Activated CD8-positive, alpha-beta memory T cell treated with anti-CD3 and anti-CD28 coated beads for 48 hours (primary cell): Measurements from ENCODE around the gene HDAC9.

Experiments
- DNase-seq, 3 experiments: peaks; one replicate each; pipeline ENCODE4 v3.0.0-alpha.2; 2020; ENCODE audit warnings: low read depth in 2 of 3, low spot score in 2 of 3

Gene HDAC9

GRCh38 chr7:18873734-18874336 is 378.3 kb downstream of the HDAC9 start:
- no peak for DNase-seq

GRCh38 chr7:18874880-18875279 is 379.3 kb downstream of the HDAC9 start:
- DNase-seq: no peak

GRCh38 chr7:18877874-18878273 is 382.3 kb downstream of the HDAC9 start:
- no peak for DNase-seq

GRCh38 chr7:18886832-18887231 is 391.3 kb downstream of the HDAC9 start:
- no peak for DNase-seq

- DNase-seq: no peak
These were observed 393.9 kb downstream of the HDAC9 start for GRCh38 chr7:18889436-18889835.

- DNase-seq: no peak
These were observed 394.6 kb downstream of the HDAC9 start for GRCh38 chr7:18890134-18890533.

- no peak for DNase-seq
These were observed 395.5 kb downstream of the HDAC9 start for GRCh38 chr7:18890885-18891621.

- DNase-seq: no peak
These were observed 397.6 kb downstream of the HDAC9 start for GRCh38 chr7:18893156-18893555.

GRCh38 chr7:18894155-18894554 is 398.6 kb downstream of the HDAC9 start:
- DNase-seq: no peak

GRCh38 chr7:18895456-18895855 is 399.9 kb downstream of the HDAC9 start:
- no peak for DNase-seq

- no peak for DNase-seq
These were observed 400.9 kb downstream of the HDAC9 start for GRCh38 chr7:18896343-18896975.

GRCh38 chr7:18900236-18900635 is 404.7 kb downstream of the HDAC9 start:
- no peak for DNase-seq

- DNase-seq: no peak
These were observed 405.3 kb downstream of the HDAC9 start for GRCh38 chr7:18900803-18901202.

- DNase-seq: no peak
These were observed 405.8 kb downstream of the HDAC9 start for GRCh38 chr7:18901351-18901750.

GRCh38 chr7:18901982-18902421 is 406.5 kb downstream of the HDAC9 start:
- no peak for DNase-seq

- no peak for DNase-seq
These were observed 407.3 kb downstream of the HDAC9 start for GRCh38 chr7:18902892-18903291.

GRCh38 chr7:18903695-18904094 is 408.1 kb downstream of the HDAC9 start:
- no peak for DNase-seq

- DNase-seq: no peak
These were observed 409.9 kb downstream of the HDAC9 start for GRCh38 chr7:18905316-18905943.

GRCh38 chr7:18906901-18907300 is 411.4 kb downstream of the HDAC9 start:
- DNase-seq: no peak

GRCh38 chr7:18913106-18913505 is 417.6 kb downstream of the HDAC9 start:
- no peak for DNase-seq

GRCh38 chr7:18916826-18917225 is 421.3 kb downstream of the HDAC9 start:
- DNase-seq: no peak

GRCh38 chr7:18927134-18927533 is 431.6 kb downstream of the HDAC9 start:
- no peak for DNase-seq
